Gastrocnemius medialis (tissue), 4 donors: Measurements from ENCODE around the gene PLCB2. TPM values are rescaled to one million over a fixed set of nuclear protein-coding genes. Genes with fewer than 3 reads are reported as not detected.

Experiments
- ATAC-seq, 2 donors: fragments of 150-250 bp; one replicate each; pipeline ENCODE4 v1.9.1; 2016
- DNase-seq, 2 donors: peaks; one replicate each; pipeline ENCODE4 v3.0.0-alpha.2; 2019
- H3K27ac ChIP-seq, 4 donors: fragments of 200-600 bp; sonication (generic); 1 replicate in 1 of 4; 2 replicates in 3 of 4; pipeline ENCODE4 v1.5.1; 2016 to 2018; ENCODE audit warnings: mild to moderate bottlenecking in 2 of 4, moderate library complexity in 1 of 4
- H3K27me3 ChIP-seq, 3 donors: fragments of 200-600 bp; sonication (generic) in 2 of 3; 1 replicate in 1 of 3; 2 replicates in 2 of 3; pipeline versions ENCODE4 v1.5.1 to v1.6.0; 2016 to 2019; ENCODE audit warnings: mild to moderate bottlenecking in 1 of 3, moderate library complexity in 1 of 3
- H3K36me3 ChIP-seq, 2 donors: fragments of 200-600 bp; sonication (generic) in 1 of 2; one replicate each; pipeline ENCODE4 v1.5.1; 2017 to 2018
- H3K4me1 ChIP-seq, 2 donors: fragments of 200-600 bp; sonication (generic) in 1 of 2; one replicate each; pipeline ENCODE4 v1.5.1; 2016 to 2017; ENCODE audit warnings: mild to moderate bottlenecking in 2 of 2
- H3K4me3 ChIP-seq, 4 donors: fragments of 200-600 bp; sonication (generic) in 3 of 4; 1 replicate in 1 of 4; 2 replicates in 3 of 4; pipeline ENCODE4 v1.5.1; 2016 to 2019; ENCODE audit warnings: mild to moderate bottlenecking in 2 of 4
- H3K9me3 ChIP-seq, 3 donors: fragments of 200-600 bp; sonication (generic) in 2 of 3; 1 replicate in 1 of 3; 2 replicates in 2 of 3; pipeline ENCODE4 v1.5.1; 2016 to 2019
- POLR2A ChIP-seq, 2 donors: fragments of 450-650 bp; IDR thresholded peaks; one replicate each; pipeline ENCODE4 v1.6.1; 2017; ENCODE audit warnings: antibody characterized with exemption in 2 of 2, mild to moderate bottlenecking in 2 of 2, moderate library complexity in 2 of 2
- in situ Hi-C, 4 donors: fragments of 200-750 bp; cut with MboI; loops; one replicate each; pipeline versions ENCODE4 v1.15.0 to v1.8.0; 2017; ENCODE audit warnings: low sequenced_read_pairs in 4 of 4
- intact Hi-C: fragments of 100-400 bp; cut with DNase I; formaldehyde crosslinking; loops from one replicate; pipeline ENCODE4 v1.15.1; 2023; ENCODE audit warnings: low total_unique reads
- total RNA-seq, 4 donors: library from RNA; depleted of rRNA; stranded (reverse); fragments of >200 nt; gene quantifications; one replicate each; pipeline versions ENCODE4 v1.1.0 to v1.2.3, GENCODE V29; 2016
- TF ChIP-seq, protein P1 (sequence below), 5 experiments: fragments of 450-650 bp in 3 of 5; fragments of 200-600 bp in 2 of 5; sonication (generic) in 2 of 5; IDR thresholded peaks in 4 of 5; conservative IDR thresholded peaks in 1 of 5; 1 replicate in 4 of 5; 2 replicates in 1 of 5; pipeline ENCODE4 v1.5.1; 2016 to 2019; ENCODE audit warnings: antibody characterized with exemption in 5 of 5, mild to moderate bottlenecking in 3 of 5, moderate library complexity in 3 of 5

The PLCB2 gene
- total RNA-seq, 4 donors from 2014 or later: 0.72 to 2.0 (median 1.4) TPM; not detected in 1

DNA sequence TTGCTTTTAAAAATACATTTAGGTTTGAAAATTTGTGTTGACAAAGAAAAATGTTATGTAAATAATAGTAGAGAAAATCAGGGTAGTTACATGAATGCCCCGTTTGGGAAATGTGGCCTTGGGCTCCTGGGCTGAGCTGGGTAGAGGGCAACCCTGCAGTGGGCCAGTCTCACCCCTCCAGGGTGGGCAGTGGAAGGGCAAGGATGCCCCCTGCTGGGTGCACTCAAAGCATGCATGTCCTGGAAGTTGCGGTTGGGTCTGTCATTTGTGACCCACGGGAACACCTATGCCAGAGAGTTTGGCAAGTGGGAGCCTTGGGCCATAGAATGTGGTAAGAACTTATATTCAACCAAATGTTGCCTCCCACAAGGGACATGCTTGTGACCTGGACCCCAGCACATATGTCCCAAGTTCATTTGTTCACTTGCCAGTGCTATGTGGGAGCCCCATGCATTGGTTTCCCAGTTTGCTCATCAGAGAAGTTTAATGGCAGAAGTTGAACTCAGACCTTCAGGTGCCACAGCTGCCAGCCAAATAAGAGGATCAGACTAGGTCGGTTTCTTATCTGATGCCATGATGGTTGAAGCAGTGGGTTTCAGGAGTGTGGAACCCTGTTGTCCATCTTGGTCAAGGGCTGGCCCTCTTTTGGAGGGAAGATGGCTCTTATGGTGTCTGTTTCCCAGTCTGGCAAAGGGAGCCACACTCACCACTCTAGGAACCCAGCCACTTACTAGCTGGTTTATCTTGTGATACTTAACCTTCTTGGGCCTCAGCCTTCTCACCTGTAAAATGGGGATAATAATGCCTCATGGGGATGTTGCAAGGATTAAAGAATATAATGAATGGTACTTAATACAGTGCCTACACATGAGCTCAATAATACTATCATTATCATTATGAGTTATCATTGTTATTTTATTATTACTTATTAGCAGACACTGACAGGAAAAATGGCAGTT is 2.5 kb upstream of the PLCB2 start:
- H3K27ac ChIP-seq: no peak overlapping the region
- in situ Hi-C loops (loop anchor here in 2 of 4 donors (10.0 kb wide), 1 partner anchor 115 kb away; no protein-coding TSS in a partner anchor), intact Hi-C loops (loop anchor here (1.0 kb wide), 1 partner anchor 31 kb away; no protein-coding TSS in a partner anchor)
- no peak overlapping the region for H3K4me3 ChIP-seq
- no peaks in the 10 kb centered on the region for H3K9me3 ChIP-seq
- TF ChIP-seq, protein P1, sequence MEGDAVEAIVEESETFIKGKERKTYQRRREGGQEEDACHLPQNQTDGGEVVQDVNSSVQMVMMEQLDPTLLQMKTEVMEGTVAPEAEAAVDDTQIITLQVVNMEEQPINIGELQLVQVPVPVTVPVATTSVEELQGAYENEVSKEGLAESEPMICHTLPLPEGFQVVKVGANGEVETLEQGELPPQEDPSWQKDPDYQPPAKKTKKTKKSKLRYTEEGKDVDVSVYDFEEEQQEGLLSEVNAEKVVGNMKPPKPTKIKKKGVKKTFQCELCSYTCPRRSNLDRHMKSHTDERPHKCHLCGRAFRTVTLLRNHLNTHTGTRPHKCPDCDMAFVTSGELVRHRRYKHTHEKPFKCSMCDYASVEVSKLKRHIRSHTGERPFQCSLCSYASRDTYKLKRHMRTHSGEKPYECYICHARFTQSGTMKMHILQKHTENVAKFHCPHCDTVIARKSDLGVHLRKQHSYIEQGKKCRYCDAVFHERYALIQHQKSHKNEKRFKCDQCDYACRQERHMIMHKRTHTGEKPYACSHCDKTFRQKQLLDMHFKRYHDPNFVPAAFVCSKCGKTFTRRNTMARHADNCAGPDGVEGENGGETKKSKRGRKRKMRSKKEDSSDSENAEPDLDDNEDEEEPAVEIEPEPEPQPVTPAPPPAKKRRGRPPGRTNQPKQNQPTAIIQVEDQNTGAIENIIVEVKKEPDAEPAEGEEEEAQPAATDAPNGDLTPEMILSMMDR (IDR thresholded peaks at IDR 0.05 in 4 of 5, conservative IDR thresholded peaks at IDR 0.05 in 1 of 5): peak; percentile 11 to 65 (median 57)
- no peak for TF ChIP-seq POLR2A (IDR thresholded peaks at IDR 0.05)
- H3K4me1 ChIP-seq: peaks cover 0 to 8% of the 10 kb centered on the region in 2 donors
- H3K27me3 ChIP-seq: no peaks in the 10 kb centered on the region
- no peaks in the 10 kb centered on the region for H3K36me3 ChIP-seq
- ATAC-seq (peak in 1 of 2 donors; percentile 47), DNase-seq (no peak)

DNA sequence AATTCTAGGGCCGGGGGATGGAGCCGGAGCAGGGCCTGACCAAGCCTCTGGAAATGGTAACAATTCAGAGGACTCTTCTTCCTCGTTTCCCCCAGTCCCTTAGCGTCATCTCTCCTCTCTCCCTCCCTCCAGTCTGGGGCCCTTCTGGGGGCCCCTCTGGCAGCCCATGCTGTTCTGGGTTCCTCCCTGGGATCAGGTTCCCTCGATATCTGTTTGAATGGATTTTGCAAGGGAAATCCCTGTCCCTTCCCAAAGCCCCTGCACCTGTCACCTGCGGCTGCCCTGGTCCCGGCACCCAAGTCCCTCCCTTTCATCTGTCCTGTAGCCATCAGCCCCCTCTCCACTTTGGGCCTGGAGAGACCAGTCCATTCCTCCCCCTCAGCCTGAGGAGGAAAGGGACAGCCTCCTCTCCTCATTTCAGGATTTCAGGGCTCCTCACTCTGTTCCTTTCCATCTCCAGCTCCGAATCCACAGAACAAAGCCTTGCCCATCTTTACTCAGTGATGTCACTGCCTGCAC is 1.7 kb upstream of the PLCB2 start:
- Histone ChIP-seq H3K27me3 (no peaks in the 10 kb centered on the region), H3K4me3 (no peak overlapping the region), H3K27ac (no peak overlapping the region), H3K4me1 (peaks cover 0 to 5% of the 10 kb centered on the region in 2 donors), H3K36me3 (no peaks in the 10 kb centered on the region), H3K9me3 (no peaks in the 10 kb centered on the region)
- DNase-seq (no peak), ATAC-seq (no peak)
- TF ChIP-seq, protein P1 (IDR thresholded peaks at IDR 0.05 in 4 of 5, conservative IDR thresholded peaks at IDR 0.05 in 1 of 5): no peak
- no peak for TF ChIP-seq POLR2A (IDR thresholded peaks at IDR 0.05)
- intact Hi-C loops (no loop called here), in situ Hi-C loops (no loop called here)

DNA sequence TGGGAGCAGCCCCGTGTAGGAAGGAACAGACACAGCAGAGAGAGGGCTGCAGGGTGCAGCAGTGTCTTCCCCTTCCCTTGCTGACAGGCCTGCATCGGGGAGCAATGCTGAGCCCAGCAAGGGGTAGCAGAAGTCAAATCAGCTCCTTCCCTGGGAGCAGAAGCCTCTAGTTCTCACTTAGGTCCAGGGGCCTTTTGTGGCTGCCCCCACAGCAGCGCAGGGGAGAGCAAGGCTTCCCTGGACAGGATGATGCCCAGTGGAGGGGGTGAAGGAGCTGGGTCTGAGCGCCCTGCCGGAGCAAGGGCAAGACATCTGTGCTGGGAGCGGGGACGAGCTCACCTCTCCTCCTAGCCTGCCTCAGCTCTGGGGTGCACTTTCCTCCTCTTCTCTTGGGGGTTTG is 827 bp downstream of the PLCB2 start:
- Histone ChIP-seq H3K27ac (no peak overlapping the region), H3K4me1 (no peaks in the 10 kb centered on the region), H3K36me3 (no peaks in the 10 kb centered on the region), H3K9me3 (no peaks in the 10 kb centered on the region), H3K27me3 (no peaks in the 10 kb centered on the region), H3K4me3 (peak overlapping the region in 1 of 4 donors; percentile 27)
- DNase-seq: no peak
- in situ Hi-C loops: no loop called here
- intact Hi-C loops: no loop called here
- ATAC-seq: no peak
- TF ChIP-seq, protein P1 (IDR thresholded peaks at IDR 0.05 in 4 of 5, conservative IDR thresholded peaks at IDR 0.05 in 1 of 5): no peak
- no peak for TF ChIP-seq POLR2A (IDR thresholded peaks at IDR 0.05)

DNA sequence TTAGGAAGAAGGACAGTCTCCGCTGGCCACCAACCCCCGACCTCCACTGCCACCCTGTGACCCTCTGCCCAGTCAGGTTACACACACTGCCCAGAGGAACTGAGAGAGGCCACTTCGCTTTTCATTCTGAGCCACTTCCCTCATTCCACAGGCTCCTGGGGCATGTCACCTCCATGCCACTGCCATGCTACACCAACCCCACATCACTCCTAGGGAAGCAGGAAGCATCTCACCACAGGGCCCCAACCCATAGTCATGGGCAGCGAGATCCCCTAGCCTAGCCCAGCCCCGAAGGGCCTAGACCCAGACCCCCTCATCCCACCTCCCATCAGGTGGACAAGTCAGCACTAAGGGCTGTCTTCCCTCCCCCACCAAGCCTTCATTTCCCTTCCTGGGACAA is 1.4 kb downstream of the PLCB2 start:
- TF ChIP-seq, protein P1 (IDR thresholded peaks at IDR 0.05 in 4 of 5, conservative IDR thresholded peaks at IDR 0.05 in 1 of 5): no peak
- TF ChIP-seq POLR2A (IDR thresholded peaks at IDR 0.05): no peak
- no peak for DNase-seq
- Histone ChIP-seq H3K4me3 (peak overlapping the region in 1 of 4 donors; percentile 27), H3K36me3 (no peaks in the 10 kb centered on the region), H3K9me3 (no peaks in the 10 kb centered on the region), H3K27ac (no peak overlapping the region), H3K4me1 (no peaks in the 10 kb centered on the region), H3K27me3 (no peaks in the 10 kb centered on the region)
- in situ Hi-C loops: no loop called here
- intact Hi-C loops: no loop called here
- ATAC-seq: no peak
